NOMO-1 treated with DMSO at 0.1 percent for 48 hours (cell line): ENCODE data around the gene TSC22D2.
"Not testable (repeated sequence)": the region's sequence is repeated elsewhere in the genome, so short reads cannot be mapped to it uniquely, and the experiment has no call there.

ENCODE experiments used
- DNase-seq: peaks from one replicate; lab custom pipeline; 2025; ENCODE audit not compliant: unreplicated experiment; lab: John Stamatoyannopoulos, UW

Gene TSC22D2

DNA sequence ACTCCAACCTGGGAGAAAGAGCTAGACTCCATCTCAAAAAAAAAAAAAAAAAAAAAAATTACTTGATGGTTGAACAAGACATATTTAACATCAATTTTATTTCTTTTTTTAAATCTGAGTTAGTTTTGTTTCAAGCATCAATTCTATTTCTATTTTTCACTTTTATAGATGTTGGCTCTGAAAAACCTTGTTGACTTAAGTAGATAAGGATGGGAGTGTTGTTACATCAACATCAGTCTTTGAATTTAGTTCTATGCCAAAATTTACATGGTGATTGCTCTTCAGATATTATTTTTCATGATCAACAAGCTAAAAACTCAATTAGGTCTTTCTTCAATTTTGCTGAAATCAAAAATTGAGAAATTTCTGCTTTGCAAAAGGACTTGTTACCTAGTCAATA is 71.3 kb downstream of the TSC22D2 start:
- DNase-seq = no peak

DNA sequence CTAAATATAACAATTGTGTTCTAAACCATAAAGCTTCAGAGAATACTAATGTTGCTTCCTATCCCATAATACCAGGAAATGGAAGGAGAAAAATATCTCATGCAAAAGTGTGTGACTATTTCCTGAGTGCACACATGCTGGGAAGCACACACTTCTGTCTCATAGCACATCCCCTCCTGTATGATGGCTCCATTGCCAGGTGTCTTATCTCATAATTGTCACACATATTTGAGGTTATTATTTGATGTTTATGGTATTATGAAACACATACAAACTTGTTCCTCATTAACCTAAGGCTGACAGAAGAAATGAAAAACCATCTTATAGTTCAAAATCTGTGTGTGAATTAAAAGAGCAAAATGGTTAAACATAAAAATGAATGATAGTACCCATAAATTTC is 72.8 kb downstream of the TSC22D2 start:
- no peak for DNase-seq

DNA sequence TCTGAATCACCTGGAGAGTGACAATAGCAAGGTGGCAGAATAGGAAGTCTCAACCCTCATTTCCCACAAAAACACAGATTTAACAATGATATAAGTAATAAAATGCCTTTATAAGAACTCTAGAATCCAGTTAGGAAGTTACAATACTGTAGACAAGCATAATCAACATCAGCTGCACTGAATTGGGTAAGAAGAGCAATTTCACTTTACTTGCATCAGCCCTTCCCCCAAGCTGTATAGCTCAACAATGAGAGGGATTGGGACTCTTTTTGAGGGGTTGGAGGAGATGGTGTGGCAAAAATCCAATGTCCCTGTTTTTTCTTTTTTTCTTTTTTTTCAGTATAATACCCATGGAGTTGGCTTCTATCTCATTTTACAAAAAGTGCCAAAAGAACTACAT is 75.1 kb downstream of the TSC22D2 start:
- no peak for DNase-seq

DNA sequence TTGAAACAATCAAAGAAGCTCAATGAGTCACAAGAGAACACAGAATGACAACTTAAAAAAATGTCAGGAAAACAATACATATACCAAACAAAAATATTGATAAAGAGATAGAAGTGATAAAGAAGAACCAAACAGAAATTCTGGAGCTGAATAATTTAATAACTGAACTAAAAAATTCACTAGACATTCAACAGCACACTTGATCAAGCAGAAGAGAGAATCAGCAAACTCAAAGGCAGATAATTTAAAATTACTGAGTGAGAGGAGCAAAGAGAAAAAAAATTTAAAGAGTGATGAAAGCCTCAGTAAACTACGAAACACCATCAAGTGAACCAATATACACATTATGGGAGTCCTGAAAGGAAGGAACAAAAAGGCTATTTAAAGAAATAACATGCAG is 76.3 kb downstream of the TSC22D2 start:
- no peak for DNase-seq

DNA sequence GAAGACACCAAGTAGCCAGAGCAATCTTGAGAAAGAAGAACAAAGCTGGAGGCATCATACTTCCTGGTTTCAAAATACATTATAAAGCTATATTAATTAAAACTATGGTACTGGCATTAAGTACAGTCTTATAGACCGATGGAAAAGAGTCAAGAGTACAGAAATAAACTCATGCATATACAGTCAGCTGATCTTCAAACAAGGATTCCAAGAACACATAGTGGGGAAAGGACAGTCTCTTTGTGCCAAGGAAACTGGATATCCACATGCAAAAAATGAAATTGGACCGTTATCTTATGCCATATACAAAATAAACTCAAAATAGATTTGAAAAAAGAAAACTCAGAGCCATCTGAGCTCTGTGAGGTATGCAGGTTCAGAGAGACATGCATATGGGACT is 80.8 kb downstream of the TSC22D2 start:
- DNase-seq = no peak

DNA sequence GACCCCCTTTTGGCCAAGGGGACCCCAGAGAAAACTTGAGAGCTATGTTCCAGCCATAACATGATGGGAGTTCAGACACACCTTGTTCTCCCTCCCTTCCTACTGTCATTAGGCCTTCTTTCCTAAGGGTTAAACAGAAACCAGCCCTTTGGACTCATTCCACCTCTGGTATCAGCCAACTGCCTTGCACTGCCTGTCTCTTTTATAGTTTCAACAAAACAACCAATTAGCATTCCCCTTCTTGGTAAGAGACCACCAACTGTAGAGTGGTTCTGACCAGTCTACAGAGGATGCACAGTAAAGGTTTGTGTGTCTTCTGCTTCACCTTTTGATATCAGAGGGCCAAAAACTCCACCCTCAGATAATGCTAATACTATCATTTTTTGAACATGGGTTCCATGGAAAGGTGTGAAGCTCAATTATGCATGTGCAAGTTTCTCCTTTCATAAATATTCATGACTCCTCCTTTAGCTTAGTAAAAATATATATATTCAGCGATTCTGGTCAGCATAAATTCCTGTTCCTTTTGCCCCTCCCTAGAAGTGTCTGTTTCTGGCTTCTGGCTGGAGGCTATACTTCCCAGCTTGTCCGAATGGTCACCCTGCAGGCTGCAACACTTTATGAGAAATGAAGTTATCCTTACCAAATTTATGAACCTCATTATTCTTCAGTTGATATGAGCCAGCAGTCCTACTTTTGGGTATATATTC is 82.3 kb downstream of the TSC22D2 start:
- no peak for DNase-seq

DNA sequence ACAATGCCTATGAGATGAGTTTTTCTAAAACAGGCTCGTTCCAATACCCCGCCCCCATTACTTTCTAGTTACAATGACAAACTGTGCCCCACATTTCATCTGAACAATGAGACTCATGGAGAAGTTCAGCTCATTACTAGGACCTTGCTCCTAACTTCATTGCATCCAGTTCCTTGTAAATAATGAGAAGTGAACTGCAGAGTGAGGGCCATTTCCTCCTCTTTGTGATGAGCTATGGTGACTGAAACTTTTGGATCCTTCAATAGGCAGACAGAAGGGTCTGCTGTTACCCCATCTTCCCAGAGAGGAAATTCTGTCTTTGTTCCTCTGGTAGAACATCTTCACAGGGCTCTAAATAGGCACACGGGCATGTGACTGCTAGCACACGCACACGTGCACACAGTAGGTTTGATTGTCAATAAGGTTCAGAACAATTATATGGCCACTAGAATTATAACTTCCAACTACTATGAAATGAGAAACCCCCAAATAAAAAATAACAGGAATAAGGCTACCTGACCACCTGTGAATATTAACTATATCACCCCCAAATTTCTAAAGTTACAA is 86.4 kb downstream of the TSC22D2 start:
- DNase-seq = no peak

DNA sequence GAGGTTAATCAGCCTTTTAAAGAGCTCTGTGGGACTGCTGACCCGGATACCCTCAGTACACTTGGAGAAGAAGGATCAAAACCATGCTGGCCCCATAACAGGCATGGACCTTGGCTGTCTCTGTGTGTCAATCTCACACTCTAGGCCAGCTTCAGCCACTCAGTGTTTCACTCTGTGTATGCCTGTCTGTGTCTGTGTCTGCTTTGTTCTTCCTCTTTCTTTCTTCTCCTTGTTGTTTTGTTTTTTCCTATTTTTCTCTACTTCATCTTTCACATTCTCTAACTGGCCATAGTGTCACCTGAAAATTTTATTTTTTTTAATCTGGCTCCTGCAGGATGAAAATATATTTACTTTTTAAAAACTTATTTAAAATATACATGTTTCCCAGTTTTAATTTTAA is 87.1 kb downstream of the TSC22D2 start:
- DNase-seq = peak; percentile 49

DNA sequence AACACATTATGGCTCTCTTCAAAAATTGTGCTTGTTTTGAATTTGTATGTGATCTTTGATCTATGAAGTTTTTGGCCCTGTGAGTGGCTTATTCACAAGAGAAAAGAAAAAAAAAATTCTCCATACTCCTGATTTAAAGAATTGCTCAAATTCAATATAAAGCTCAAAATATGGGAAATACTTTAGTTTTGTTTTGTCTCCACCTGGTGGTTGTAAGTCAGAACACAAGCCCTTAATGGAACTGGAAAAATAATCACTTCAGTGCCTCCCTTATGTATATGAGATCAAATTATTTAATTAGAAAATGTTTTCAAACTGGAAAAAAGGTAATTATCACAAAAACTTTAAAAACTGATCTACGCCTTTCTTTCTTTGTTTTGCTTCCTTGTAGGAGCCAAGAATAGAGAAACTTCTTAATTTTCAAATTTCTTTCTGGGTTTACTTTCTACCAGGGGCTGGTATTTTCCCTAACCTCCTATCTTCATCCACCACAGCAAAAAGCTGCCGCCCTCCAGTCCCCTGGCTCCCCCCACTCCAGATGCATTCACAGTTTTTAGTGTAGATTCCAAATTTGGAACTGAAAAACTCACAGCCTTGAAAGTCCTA is 87.6 kb downstream of the TSC22D2 start:
- DNase-seq = peak; percentile 64

DNA sequence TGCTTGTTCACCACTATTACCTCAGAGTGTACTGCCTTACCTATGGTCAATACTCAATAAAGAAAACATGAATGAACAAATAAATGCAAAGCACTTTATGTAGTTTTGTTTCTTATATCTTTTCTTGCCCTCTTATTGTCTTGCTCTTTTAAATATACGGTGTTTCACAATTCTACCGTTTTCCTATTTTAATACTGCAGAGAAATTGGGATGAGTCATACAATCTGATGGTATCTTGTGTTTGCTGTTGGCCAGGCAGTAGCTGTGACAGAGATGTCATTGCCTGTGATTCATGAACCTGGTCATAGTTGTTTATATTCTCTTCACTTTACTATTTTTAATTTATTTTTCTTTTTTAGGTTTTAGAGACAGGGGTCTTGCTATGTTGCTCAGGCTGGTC is 89.9 kb downstream of the TSC22D2 start:
- peak; percentile 41 for DNase-seq

DNA sequence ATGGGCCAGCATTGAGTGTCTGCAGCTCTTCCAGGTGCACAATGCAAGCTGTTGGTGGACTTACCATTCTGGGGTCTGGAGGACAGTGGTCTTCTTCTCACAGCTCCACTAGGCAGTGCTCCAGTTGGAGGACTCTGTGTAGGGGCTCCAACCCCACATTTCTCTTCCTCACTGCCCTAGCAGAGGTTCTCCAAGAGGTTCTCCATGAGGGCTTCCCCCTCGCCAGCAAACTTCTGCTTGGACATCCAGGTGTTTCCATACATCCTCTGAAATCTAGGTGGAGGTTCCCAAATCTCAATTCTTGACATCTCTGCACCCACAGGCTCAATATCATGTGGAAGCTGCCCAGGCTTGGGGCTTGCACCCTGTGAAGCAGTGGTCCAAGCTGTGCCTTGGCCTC is 92.9 kb downstream of the TSC22D2 start:
- DNase-seq = not testable (repeated sequence)

DNA sequence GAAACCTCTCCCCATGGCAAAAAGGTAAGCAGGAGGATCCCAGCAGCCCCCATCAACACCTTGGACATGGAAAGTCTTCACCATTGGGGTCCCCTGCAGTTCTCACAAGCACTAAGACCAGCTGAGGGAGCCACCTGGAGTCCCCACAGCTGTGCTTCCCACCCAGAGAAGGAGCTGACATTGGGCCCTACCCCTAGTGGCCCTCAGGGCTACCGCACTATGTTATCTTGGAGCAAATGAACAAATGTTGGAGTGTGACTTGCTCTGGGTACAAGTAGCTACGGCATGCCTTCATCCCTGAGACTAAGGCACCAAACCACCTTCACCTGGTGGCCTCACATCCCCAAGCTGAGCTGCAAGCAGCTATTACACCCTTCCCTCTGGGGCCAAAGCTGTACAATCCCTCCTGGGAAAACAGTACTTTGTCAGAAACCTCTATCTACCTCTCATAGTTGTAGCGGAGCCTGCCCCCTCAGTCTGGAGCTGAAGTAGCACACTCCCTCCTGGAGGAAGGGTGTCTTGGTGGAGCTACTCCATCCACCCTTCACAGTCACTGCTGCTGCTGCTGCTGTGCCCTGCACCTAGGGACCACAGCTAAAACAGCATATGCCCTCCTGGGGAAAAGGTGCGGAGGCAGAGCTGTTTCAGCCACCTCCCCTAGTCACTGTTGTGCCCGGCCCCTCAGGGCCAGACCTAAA is 95.5 kb downstream of the TSC22D2 start:
- no peak for DNase-seq

DNA sequence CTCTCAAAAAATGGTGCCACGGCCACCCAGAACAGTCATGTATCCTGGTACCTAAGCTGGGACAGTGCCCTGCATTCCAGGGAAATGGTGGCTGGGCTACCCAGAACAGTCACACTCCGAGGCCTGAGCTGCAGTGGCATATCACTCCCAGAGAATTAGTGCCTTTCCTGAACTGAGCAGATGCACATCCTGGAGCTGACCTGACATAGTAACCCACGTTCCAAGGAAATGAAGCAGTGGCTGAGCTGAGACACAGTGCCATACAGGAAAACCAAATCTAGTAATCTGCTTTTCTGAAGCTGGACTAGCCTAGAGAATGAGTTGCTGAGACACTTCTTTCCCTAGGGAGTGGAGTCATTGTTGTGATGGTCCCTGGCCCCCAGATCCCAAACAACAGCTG is 96.4 kb downstream of the TSC22D2 start:
- DNase-seq = no peak

DNA sequence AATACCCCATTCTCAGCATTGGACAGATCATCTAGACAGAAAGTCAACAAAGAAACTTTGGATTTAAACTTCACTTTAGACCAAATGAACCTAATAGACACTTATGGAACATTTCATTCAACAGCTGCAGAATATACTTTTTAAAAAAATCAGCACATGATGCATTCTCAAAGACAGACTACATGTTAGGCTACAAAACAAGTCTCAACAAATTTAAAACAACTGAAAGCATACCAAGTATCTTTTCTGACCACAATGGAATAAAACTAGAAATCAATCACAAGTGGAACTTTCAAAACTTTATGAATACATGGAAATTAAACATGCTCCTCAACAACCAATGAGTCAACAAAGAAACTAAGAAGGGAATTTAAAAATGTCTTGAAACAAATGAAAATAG is 100.3 kb downstream of the TSC22D2 start:
- no peak for DNase-seq

DNA sequence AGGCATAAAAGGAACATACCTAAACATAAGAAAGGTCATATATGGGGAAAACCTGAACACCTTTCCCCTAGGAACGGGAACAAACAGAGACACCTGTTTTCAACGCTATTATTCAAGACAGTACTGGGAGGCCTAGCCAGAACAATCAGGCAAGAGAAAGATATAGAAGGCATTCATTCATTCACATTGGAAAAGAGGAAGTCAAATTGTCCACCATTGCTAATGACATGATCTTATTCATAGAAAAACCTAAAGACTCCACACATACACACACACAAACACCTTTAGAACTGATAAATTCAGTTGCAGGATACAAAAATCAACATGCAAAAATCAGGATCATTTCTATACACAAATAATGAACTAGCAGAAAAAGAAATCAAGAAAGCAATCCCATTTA is 101.7 kb downstream of the TSC22D2 start:
- DNase-seq = no peak

DNA sequence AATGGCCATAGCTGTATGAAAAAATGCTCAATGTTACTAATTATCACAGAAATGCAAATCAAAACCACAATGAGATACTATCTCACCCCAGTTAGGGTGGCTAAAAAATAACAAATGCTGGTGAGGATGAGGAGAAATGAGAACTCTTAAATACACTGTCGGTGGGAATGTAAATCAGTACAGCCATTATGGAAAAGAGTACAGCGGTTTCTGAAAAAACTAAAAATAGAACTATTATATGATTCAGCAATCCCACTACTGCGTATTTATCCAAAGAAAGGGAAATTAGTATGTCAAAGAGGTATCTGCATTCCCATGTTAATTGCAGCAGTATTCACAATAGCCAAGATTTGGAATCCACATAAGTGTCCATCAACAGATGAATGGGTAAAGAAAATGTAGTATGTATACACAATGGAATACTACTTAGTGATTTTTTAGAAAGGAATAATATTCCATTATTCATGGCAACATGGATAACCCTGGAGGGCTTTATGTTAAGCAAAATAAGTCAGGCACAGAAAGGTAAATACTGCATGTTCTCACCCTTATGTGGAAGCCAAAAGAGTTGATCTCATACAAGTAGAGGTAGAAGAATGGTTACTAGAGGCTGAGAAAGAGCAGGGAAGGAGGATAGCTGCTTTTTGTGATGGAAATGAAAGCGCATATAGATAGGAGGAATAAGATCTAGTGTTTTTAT is 103.2 kb downstream of the TSC22D2 start:
- no peak for DNase-seq

DNA sequence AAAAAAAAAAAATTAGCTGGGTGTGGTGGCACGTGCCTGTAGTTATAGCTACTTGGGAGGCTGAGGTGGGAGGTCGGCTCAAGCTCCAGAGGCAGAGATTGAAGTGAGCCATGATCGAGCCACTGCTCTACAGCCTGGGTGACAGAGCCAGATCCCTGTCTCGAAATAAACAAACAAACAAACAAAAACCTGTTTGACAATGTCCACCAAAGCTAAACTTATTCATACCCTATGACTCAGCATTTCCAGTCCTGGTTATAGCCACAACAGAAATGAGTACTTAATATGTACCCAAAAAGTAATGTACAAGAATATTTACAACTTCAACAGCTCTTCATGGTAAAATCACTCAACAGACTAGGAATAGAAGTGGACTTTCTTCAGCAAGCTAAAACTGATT is 107.1 kb downstream of the TSC22D2 start:
- no peak for DNase-seq
